Measurements from ENCODE around the gene DLG1. TPM values are rescaled to one million over a fixed set of nuclear protein-coding genes. Genes with fewer than 3 reads are reported as not detected.

Gene DLG1
- total and polyA plus RNA-seq, 8 donors, result 17.9 to 173 (median 92.9) TPM

DNA sequence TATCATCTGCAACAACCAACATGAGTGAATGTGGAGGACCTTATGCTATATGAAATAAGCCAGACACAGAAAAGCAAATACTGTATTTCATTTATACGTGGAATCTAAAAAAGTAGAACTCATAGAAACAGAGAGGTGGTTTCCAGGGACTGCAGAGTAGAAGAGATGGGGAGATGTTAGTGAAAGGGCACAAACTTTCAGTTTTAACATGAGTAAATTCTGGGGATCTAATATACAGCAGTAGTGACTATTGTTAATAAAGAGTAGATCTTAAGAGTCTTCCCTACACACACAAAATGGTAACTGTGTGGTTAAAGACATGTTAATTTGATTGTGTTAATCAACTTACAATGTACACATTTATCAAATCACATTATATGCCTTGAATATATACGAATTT lies 247.9 kb downstream of the DLG1 start:
- WGBS, 5 donors, result 68 to 86% (median 82%) methylated on average over 2 of the region's 2 CpGs
- no peaks in the 10 kb centered on the region for H3K9me3 ChIP-seq
- peaks cover 0 to 7% (median 0%) of the 10 kb centered on the region in 4 donors for H3K4me1 ChIP-seq
- peaks cover 25 to 97% (median 87%) of the 10 kb centered on the region in 4 donors for H3K36me3 ChIP-seq
- H3K4me3 ChIP-seq, result no peak overlapping the region
- H3K27ac ChIP-seq, result no peak overlapping the region
- no peak for DNase-seq
- intact Hi-C loops (cut with DNase I; ENCODE audit: low total_unique reads), result no loop called here
- no peaks in the 10 kb centered on the region for H3K27me3 ChIP-seq
- TF ChIP-seq EP300 (IDR thresholded peaks at IDR 0.05) (no peak), POLR2AphosphoS5 (IDR thresholded peaks at IDR 0.05) (no peak), POLR2A (IDR thresholded peaks at IDR 0.05) (no peak), CTCF (IDR thresholded peaks at IDR 0.05) (no peak)

DNA sequence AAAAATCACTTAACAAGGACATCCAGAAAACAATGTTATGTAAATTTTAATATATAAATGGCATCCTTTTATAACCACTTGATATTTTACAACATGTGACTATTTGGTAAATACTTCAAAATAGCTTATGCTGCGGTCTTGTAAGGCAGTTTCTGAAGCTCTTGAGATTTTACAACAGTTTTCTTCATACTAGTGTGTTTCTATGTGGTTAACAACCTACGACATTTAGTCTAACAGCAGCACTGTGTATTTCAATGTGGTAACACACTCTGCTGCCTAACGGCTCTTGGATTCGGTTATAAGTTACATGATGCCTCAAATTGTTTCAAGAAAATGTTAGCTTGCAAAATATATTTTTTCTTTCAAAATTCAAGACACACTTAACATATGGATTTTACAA lies 255.9 kb downstream of the DLG1 start:
- Histone ChIP-seq H3K27me3 (no peaks in the 10 kb centered on the region), H3K4me3 (no peak overlapping the region), H3K9me3 (no peaks in the 10 kb centered on the region), H3K36me3 (peaks cover 7 to 52% (median 45%) of the 10 kb centered on the region in 4 donors), H3K27ac (no peak overlapping the region), H3K4me1 (no peaks in the 10 kb centered on the region)
- TF ChIP-seq CTCF (IDR thresholded peaks at IDR 0.05) (no peak), EP300 (IDR thresholded peaks at IDR 0.05) (no peak)
- WGBS, 5 donors, result 84 to 98% (median 94%) methylated on average over 4 of the region's 4 CpGs
- DNase-seq, result no peak
- intact Hi-C loops (cut with DNase I; ENCODE audit: low total_unique reads), result no loop called here

DNA sequence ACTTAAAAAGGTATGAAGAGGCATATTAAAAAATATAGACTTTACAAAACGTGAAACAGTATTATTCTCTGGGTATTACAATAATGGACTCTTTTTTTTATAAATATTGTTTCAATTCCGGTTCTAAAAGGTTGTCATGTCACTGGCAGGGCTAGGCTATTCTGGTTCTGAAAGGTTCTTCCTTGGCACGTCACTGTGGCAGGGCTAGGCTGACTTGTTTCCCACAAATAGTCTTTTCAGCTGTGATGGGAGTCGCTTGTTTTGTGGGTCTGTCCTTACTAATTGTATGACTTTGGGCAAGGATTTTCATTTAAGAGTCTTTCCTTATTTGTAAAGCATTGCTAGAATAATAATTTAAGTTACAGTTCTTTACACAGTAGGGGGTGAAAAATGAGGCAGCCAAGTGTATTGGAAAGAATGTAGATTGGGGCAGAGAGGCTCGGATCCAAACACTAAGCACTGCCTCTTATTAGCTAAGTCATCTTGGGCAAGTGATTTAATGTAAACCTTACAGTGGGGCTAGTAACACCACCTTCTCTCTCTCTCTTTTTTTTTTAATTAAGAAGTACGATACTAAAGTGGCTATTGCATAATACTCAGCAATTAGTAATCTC lies 256.4 kb downstream of the DLG1 start:
- H3K27ac ChIP-seq, result no peak overlapping the region
- H3K36me3 ChIP-seq, result peaks cover 7 to 52% (median 43%) of the 10 kb centered on the region in 4 donors
- no peak overlapping the region for H3K4me3 ChIP-seq
- 84 to 92% (median 88%) methylated on average over 6 of the region's 6 CpGs for WGBS, 5 donors
- intact Hi-C loops (cut with DNase I; ENCODE audit: low total_unique reads), result no loop called here
- H3K4me1 ChIP-seq, result no peaks in the 10 kb centered on the region
- no peaks in the 10 kb centered on the region for H3K27me3 ChIP-seq
- H3K9me3 ChIP-seq, result no peaks in the 10 kb centered on the region
- TF ChIP-seq POLR2AphosphoS5 (IDR thresholded peaks at IDR 0.05) (no peak), EP300 (IDR thresholded peaks at IDR 0.05) (no peak), POLR2A (IDR thresholded peaks at IDR 0.05) (no peak), CTCF (IDR thresholded peaks at IDR 0.05) (no peak)
- no peak for DNase-seq

GRCh38 chr3:197040658-197041057 lies 257.8 kb downstream of the DLG1 start:
- Histone ChIP-seq H3K27me3 (peaks cover 0 to 4% (median 0%) of the 10 kb centered on the region in 3 donors), H3K27ac (no peak overlapping the region), H3K4me3 (no peak overlapping the region), H3K4me1 (peaks cover 0 to 4% (median 0%) of the 10 kb centered on the region in 4 donors), H3K9me3 (no peaks in the 10 kb centered on the region), H3K36me3 (peaks cover 0 to 42% (median 31%) of the 10 kb centered on the region in 4 donors)
- DNase-seq, result no peak
- TF ChIP-seq POLR2A (IDR thresholded peaks at IDR 0.05), result no peak
- no peak for TF ChIP-seq POLR2AphosphoS5 (IDR thresholded peaks at IDR 0.05)
- TF ChIP-seq EP300 (IDR thresholded peaks at IDR 0.05), result no peak
- WGBS, 5 donors, result 58 to 86% (median 75%) methylated on average over 4 of the region's 4 CpGs
- intact Hi-C loops (cut with DNase I; ENCODE audit: low total_unique reads), result no loop called here

Measured in stomach (tissue), 9 donors.